ENCODE results near the gene TPRG1L. TPM values are rescaled to one million over a fixed set of nuclear protein-coding genes. Genes with fewer than 3 reads are reported as not detected.
"Not testable (repeated sequence)": the region's sequence is repeated elsewhere in the genome, so short reads cannot be mapped to it uniquely, and the experiment has no call there.

The TPRG1L gene
- polyA plus RNA-seq, 3 donors, result 41.0 to 45.6 (median 41.6) TPM

- no peak for DNase-seq (ENCODE audit: low read depth in 3 of 3, low spot score in 2 of 3)
These were observed 17.1 kb upstream of the TPRG1L start for GRCh38 chr1:3607703-3608065.

DNA sequence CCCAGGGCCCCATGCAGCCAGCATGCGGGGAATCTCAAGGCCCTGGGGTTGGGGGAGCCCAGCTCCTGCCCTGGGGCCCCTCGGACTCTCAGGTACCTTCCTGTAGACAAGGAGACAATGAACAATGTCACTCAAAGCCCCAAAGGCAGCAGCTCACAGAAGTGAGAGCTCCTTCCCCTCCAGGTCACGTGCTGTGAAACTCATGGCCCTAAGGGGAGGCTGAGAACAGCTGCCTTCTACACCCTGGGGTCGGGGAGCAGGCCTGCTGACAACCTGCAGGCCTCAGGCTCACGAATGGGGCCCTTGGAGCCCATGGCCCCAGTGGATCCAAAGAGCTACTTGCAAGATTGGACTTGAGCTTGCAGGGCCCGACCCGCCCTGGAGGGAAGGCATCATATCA, 16.7 kb upstream of the TPRG1L start:
- DNase-seq (ENCODE audit: low read depth in 3 of 3, low spot score in 2 of 3), result no peak

DNA sequence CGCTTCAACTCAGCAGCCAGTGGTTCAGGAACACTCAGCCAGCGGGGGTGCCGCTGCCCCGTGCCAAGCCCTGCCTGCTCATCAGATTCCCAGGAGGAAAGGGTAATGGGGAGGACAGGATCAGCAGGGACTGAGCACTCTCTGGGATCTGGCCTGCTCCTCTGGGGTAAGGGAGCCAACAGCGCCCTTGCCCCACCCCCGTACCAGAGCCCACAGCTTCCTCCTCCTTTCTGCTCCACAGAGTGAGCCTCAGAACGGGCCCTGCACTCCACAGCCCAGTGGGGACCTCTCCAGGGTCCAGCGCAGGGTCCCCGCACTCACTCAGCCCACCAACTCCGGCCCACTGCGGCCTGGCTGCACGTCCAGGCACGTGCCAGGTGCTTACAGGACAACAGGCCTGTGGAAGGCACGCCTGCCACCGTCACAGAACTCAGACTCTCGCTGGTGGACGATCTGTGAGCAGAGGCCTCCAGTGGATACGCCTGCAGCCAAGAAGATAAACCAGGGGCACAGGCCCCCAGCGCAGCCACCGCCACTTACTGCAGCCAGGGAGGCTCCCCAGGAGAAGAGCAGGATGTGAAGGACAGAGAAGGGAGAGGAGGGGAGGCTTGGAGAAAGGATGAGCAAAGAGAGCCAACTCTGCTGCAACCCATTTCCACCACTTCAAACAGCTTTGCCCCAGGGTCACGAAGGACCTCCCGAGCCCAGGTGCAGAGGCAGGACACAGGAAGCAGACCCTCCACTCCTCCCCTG, 15.6 kb upstream of the TPRG1L start:
- DNase-seq (ENCODE audit: low read depth in 3 of 3, low spot score in 2 of 3), result no peak

- no peak for DNase-seq (ENCODE audit: low read depth in 3 of 3, low spot score in 2 of 3)
These were observed 14.9 kb upstream of the TPRG1L start for GRCh38 chr1:3609769-3610526.

GRCh38 chr1:3610527-3611169, 14.2 kb upstream of the TPRG1L start:
- DNase-seq (ENCODE audit: low read depth in 3 of 3, low spot score in 2 of 3), result no peak

GRCh38 chr1:3611170-3612019, 13.4 kb upstream of the TPRG1L start, which contains the start of gene MEGF6:
Gene MEGF6, minus strand, starts transcription at chr1:3611508. Its CDS starts 240 bp downstream, at chr1:3611268.
- DNase-seq (ENCODE audit: low read depth in 3 of 3, low spot score in 2 of 3), result no peak

- no peak for DNase-seq (ENCODE audit: low read depth in 3 of 3, low spot score in 2 of 3)
These were observed 12.7 kb upstream of the TPRG1L start for GRCh38 chr1:3612123-3612522.

DNA sequence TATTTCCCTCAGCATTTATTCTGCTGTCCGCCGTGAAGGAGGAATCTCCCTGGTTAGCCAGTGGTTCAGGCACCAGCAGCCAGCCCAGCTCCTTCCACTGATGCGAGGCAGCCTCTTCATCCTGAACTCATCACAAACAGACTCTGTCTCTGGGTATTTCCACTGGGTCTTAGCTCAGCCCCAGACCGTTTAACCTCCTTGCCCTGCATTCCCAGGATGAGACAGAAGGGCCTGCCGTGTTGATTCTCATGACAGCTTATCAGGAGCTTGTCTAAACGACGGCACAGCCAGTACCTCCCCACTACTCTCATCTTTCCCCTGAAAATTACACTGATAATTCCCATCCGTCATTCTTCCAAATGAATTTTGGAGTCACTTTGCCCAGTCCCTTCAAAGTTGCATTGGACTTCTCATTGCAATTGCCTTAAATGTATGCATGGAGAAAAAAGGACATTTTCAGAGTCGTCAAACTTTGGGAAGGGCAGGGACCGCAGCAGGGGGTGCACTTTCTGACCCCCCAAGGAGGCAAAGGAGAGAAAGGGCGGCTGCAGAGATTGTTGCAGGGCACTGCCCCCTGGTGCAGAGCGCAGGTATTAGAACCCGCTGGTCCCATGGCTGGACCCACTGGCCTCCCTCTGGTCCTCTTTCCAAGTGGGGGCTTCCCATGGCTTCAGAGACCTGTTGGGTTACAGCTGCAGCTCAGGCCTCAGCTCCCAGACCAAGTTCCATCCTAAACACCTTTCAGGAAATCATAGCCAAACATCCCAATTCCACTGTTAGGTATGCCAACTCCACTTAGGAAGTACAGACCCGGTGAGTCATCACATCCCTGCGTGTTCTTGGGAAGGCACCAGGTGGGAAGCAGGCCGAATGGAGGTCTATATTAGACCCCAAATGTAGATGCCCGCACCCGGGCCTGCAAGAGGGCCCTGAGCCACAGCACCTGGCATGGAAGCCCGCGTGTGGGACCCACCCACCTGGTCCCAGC, 9.8 kb upstream of the TPRG1L start:
- no peak for DNase-seq (ENCODE audit: low read depth in 3 of 3, low spot score in 2 of 3)

- no peak for DNase-seq (ENCODE audit: low read depth in 3 of 3, low spot score in 2 of 3)
These were observed 8.0 kb upstream of the TPRG1L start for GRCh38 chr1:3616861-3617260.

DNA sequence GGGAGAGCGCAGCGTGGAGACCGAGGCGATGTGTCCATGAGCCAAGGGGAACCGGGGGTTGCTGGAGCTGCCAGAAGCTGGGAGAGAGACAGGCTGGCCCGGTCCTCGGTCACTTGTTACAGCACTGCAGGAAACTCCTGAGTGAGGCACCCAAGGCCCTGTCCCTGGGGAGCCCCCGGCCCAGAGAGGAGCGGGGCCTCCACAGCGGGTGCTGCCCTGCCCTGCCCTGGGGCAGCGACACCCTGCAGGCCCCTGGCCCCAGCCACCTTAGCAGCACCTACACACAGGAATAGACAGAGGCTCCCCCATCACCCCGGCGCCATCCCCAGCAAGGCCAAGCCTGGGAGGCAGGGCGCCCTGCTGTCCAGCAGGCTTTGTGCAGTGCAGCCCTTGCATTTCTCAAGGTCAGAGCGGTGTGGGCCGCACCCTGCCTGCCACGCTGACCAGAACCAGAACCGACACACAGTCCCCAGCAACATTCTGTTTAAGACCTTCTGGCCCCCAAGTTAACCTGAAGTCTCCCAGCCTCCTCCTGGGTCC, 6.9 kb upstream of the TPRG1L start:
- no peak for DNase-seq (ENCODE audit: low read depth in 3 of 3, low spot score in 2 of 3)

GRCh38 chr1:3618531-3618880, 6.3 kb upstream of the TPRG1L start:
- no peak for DNase-seq (ENCODE audit: low read depth in 3 of 3, low spot score in 2 of 3)

- DNase-seq (ENCODE audit: low read depth in 3 of 3, low spot score in 2 of 3), result peak in 2 of 3 donors; percentile 72 to 74
These were observed 5.7 kb upstream of the TPRG1L start for GRCh38 chr1:3618881-3619671.

- no peak for DNase-seq (ENCODE audit: low read depth in 3 of 3, low spot score in 2 of 3)
These were observed 4.1 kb upstream of the TPRG1L start for GRCh38 chr1:3620708-3621107.

DNA sequence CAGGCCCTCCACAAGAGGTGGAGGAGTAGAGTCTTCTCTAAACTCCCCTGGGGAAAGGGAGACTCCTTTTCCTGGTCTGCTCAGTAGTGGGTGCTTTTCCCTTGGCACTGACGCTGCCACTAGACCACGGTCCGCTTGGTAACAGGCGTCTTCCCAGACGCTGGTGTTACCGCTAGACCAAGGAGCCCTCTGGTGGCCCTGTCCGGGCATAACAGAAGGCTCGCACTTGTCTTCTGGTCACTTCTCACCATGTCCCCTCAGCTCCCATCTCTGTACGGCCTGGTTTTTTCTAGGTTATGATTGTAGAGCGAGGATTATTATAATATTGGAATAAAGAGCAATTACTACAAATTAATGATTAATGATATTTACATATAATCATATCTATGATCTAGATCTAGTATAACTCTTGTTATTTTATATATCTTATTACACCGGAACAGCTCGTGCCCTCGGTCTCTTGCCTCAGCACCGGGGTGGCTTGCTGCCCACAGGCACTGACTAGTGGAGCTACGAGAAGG, 3.6 kb upstream of the TPRG1L start:
- not testable (repeated sequence) for DNase-seq (ENCODE audit: low read depth in 3 of 3, low spot score in 2 of 3)

DNA sequence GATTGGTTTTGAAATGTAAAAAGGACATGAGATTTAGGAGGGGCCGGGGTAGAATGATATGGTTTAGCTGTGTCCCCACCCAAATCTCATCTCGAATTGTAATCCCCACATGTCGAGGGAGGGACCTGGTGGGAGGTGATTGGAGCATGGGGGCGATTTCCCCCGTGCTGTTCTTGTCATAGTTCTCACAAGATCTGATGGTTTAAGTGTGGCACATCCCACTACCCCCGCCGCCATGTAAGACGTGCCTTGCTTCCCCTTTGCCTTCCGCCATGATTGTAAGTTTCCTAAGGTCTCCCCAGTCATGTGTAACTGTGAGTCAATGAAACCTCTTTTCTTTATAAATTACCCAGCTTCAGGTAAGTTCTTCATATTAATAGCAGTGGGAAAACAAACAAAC, 2.7 kb upstream of the TPRG1L start:
- DNase-seq (ENCODE audit: low read depth in 3 of 3, low spot score in 2 of 3), result not testable (repeated sequence)

DNA sequence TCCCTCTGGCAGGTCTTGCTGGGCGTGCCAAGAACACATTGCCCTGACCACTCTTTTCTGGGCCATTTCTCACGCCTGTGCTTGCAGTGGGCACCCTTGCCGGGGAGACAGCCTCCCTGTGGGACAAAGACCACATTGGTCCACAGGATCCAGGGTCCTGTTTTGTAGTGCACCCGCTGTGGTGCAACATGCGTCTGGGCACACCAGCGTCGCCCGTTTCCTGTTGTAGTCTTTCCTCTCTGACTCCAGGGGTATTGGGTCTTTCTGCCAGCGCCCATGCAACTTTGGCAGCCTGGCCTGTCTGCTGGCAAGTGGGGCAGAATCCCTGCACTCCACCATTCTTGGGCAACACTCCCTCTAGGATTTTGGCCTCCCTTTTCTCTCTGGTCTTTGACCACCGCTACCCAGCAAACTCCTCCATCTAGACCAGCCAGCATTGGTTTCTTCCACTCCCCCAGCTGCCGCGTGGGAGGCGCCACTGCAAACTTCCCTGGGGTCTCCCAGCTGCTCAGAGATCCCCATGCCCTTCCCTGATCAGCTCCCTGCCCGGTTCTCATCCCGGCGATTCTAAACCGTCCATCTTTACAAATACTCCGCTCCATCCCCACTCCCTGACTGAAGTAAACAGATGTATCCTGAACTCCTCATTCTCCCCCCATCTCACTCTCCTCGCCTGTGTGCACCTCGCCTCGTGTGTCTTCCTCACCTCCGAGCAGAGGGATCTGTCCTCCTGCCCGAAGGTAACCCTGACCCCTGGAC, 1.2 kb upstream of the TPRG1L start:
- no peak for DNase-seq (ENCODE audit: low read depth in 3 of 3, low spot score in 2 of 3)

GRCh38 chr1:3625151-3625907, 514 bp downstream of the TPRG1L start:
- DNase-seq (ENCODE audit: low read depth in 3 of 3, low spot score in 2 of 3), result no peak
